Measurements from ENCODE around the gene MAPK10.

The MAPK10 gene

DNA sequence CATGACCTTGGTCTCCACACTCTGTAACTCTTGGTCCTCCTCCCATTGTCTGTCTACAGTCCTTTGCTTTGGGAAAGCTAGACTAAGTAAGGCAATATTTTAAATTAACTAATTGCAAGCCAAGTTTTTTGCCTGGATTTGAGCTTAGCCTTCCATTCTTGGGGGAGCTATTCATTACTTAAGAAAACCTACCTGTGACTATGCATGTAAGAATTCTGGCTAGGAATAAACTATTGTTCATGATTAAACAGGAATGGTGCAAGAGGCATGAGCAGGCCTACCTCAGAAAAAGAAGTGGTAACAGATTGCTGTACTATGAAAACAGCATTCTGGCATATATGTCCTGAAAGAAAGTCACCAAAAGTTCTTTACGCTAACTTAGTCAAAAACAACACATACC is 309.4 kb downstream of the MAPK10 start:
- no peak overlapping the region for H3K4me3 ChIP-seq (replicated peaks; ENCODE audit: low read depth, low read length)
- TF ChIP-seq, protein P1, sequence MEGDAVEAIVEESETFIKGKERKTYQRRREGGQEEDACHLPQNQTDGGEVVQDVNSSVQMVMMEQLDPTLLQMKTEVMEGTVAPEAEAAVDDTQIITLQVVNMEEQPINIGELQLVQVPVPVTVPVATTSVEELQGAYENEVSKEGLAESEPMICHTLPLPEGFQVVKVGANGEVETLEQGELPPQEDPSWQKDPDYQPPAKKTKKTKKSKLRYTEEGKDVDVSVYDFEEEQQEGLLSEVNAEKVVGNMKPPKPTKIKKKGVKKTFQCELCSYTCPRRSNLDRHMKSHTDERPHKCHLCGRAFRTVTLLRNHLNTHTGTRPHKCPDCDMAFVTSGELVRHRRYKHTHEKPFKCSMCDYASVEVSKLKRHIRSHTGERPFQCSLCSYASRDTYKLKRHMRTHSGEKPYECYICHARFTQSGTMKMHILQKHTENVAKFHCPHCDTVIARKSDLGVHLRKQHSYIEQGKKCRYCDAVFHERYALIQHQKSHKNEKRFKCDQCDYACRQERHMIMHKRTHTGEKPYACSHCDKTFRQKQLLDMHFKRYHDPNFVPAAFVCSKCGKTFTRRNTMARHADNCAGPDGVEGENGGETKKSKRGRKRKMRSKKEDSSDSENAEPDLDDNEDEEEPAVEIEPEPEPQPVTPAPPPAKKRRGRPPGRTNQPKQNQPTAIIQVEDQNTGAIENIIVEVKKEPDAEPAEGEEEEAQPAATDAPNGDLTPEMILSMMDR (IDR thresholded peaks at IDR 0.05; ENCODE audit: low read length, missing control alignments) = no peak
- DNase-seq (ENCODE audit: low read depth) = peak; percentile 29

DNA sequence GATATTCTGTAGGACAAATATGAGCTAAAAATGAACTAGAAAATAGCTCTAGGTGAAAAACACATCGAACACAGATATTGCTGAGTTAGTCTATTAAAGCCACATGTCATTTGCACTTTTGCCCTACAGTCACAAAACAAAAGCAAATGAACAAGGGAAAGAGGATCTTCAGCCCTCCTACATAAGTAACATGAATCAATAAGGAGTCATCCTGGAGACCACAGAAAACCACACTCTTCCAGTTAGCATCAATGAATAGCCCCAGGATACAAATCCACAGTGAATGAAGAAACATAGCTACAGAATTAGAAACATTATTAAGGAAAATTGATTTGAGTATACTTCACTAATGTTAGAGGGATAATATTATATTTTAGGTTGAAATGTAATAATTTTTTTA is 311.4 kb downstream of the MAPK10 start:
- DNase-seq (ENCODE audit: low read depth) = no peak
- no peak overlapping the region for H3K4me3 ChIP-seq (replicated peaks; ENCODE audit: low read depth, low read length)
- TF ChIP-seq, protein P1 (IDR thresholded peaks at IDR 0.05; ENCODE audit: low read length, missing control alignments) = no peak

DNA sequence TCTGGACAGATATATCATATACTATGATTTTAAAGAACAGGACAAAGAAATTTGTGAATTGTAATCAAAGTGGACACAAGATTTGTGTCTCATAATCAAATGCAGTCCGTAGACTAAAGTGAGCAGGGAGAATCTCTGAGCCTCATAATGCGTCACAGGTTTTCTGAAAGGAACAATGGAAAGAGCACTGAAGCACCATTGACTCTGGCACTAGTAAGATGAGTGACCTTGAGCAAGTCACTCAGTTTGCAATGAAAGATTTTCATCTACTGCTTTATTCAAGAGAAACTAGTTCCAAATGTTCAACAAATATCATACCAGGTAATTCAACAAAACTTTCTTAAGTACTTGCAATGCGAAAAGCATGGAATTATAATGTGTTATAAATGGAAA is 315.3 kb downstream of the MAPK10 start:
- no peak overlapping the region for H3K4me3 ChIP-seq (replicated peaks; ENCODE audit: low read depth, low read length)
- no peak for DNase-seq (ENCODE audit: low read depth)
- TF ChIP-seq, protein P1 (IDR thresholded peaks at IDR 0.05; ENCODE audit: low read length, missing control alignments) = no peak

DNA sequence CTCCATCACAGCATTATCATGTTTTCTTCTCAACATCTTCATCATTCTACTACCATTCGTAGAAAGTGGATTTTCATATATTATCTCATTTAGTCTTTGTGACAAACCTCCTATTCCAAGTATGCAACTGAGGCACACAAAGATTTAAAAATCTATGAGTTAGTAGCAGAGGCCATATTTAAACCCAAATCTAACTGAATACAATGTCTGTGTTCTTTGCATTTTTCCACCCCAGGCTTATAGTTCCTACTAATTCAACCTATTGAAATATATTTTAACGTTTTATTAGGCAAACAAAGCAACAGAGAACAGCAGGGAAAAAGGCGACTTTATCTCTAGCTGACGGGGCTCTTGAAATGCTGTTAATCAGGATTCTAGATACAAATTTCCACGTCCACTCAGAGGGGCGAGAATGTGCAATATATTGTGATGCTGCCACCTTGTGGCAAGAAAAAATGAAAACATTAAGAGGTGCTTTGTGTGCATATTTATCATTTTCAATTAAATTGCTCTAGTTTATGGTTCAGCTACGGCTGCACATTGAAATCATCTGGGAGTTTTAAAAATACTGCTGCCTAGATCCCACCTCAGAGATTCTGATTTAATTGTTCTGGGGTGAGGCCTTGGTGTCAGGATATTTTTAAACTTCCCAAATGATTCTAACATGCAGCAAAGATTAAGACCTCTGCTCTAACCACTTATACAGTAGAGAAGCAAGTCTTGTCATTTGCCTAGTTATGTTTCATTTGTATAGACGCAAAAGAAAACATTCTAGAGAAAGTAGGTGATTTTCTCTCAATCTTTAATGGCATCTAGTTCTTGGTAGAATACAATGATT is 315.9 kb downstream of the MAPK10 start:
- DNase-seq (ENCODE audit: low read depth) = peak; percentile 81
- H3K4me3 ChIP-seq (replicated peaks; ENCODE audit: low read depth, low read length) = no peak overlapping the region
- TF ChIP-seq, protein P1 (IDR thresholded peaks at IDR 0.05; ENCODE audit: low read length, missing control alignments) = peak; percentile 54

DNA sequence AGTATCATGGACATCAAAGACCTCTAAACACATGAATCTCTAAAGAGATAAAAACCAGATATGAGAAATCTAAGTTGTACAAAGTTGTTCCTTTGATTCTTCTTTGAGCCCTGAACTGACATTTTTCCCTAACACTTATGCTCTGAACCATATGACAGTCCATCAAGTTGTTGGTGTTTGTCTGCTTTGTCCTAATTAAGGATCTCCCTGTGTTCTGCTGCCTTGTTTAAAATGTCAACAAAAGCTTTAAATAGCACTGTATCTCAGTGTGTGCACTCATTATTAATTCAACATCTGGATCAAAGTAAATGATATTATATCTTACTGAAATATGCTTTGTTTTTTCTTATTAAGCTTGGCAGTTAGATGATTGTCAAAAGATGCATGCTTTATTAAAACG is 321.8 kb downstream of the MAPK10 start:
- TF ChIP-seq, protein P1 (IDR thresholded peaks at IDR 0.05; ENCODE audit: low read length, missing control alignments) = no peak
- H3K4me3 ChIP-seq (replicated peaks; ENCODE audit: low read depth, low read length) = no peak overlapping the region
- DNase-seq (ENCODE audit: low read depth) = no peak

DNA sequence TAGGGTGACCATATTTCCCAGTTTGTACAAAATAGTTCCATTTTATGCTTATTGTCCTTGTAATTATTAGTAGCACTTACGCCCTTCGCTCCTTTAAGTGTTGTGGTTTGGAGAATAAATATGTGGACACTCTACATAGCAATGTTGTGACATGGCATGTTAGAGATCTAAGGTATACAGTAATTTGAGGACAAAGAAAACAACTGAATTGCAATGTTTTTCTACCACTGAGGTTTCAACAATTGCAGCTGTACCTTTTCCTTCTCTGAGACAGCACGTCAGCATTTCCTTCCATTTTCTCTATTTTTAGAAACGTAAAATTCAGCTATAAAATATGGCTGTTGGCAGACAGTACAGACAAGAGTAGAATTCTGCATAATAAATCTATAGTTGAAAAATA is 323.1 kb downstream of the MAPK10 start:
- H3K4me3 ChIP-seq (replicated peaks; ENCODE audit: low read depth, low read length) = no peak overlapping the region
- DNase-seq (ENCODE audit: low read depth) = peak; percentile 75
- TF ChIP-seq, protein P1 (IDR thresholded peaks at IDR 0.05; ENCODE audit: low read length, missing control alignments) = no peak

DNA sequence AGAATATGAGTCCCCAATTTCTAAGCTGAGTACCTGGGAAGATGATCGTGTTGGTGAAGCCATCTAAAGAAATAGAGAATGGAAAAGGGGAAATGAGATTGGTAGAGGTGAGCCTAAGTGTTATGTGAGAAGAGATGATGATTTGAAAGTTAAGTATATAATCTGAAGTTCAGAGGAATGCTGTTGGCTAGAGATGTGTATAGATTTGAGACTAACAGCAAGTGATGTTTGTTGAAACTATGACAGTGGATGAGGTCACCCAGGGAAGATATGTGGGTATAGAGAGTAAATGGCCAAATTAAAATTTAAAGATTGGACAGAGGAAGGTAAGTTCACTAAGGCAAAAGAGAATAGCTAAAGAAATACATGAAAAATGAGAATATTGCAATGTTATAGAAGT is 324.2 kb downstream of the MAPK10 start:
- TF ChIP-seq, protein P1 (IDR thresholded peaks at IDR 0.05; ENCODE audit: low read length, missing control alignments) = no peak
- no peak for DNase-seq (ENCODE audit: low read depth)
- H3K4me3 ChIP-seq (replicated peaks; ENCODE audit: low read depth, low read length) = no peak overlapping the region
